Renal pelvis (tissue), 4 donors: ENCODE results near the gene ASIC2. TPM values are rescaled to one million over a fixed set of nuclear protein-coding genes. Genes with fewer than 3 reads are reported as not detected.
A peak's percentile ranks its signal among the peaks of the same experiment; 100 is the strongest.

Experiments used
- DNase-seq: peaks from one replicate; pipeline ENCODE4 v3.0.0-alpha.2; 2013
- polyA plus RNA-seq, 3 donors: library from polyadenylated mRNA; unstranded; fragments of 120-200 nt; gene quantifications; one replicate each; pipeline ENCODE4 v1.2.1, GENCODE V29; 2013; ENCODE audit not compliant: insufficient read length in 3 of 3

ASIC2 gene
- polyA plus RNA-seq, 3 donors, result 2.3 to 4.1 (median 3.2) TPM

- no peak for DNase-seq
Measured at GRCh38 chr17:33115366-33115765, 177.7 kb downstream of the ASIC2 start.

- peak; percentile 52 for DNase-seq
Measured at GRCh38 chr17:33113991-33114370, 179.1 kb downstream of the ASIC2 start.

GRCh38 chr17:33113276-33113990 lies 179.7 kb downstream of the ASIC2 start:
- no peak for DNase-seq

- no peak for DNase-seq
Measured at GRCh38 chr17:33112763-33113162, 180.3 kb downstream of the ASIC2 start.

- DNase-seq, result no peak
Measured at GRCh38 chr17:33109336-33110072, 183.6 kb downstream of the ASIC2 start.

GRCh38 chr17:33106525-33107165 lies 186.4 kb downstream of the ASIC2 start:
- no peak for DNase-seq

- DNase-seq, result no peak
Measured at GRCh38 chr17:33105911-33106310, 187.2 kb downstream of the ASIC2 start.

- no peak for DNase-seq
Measured at GRCh38 chr17:33099906-33100305, 193.2 kb downstream of the ASIC2 start.

- DNase-seq, result no peak
Measured at GRCh38 chr17:33099252-33099651, 193.8 kb downstream of the ASIC2 start.

GRCh38 chr17:33097411-33097810 lies 195.7 kb downstream of the ASIC2 start:
- no peak for DNase-seq

- no peak for DNase-seq
Measured at GRCh38 chr17:33096161-33096560, 196.9 kb downstream of the ASIC2 start.

GRCh38 chr17:33091271-33091670 lies 201.8 kb downstream of the ASIC2 start:
- DNase-seq, result no peak

- no peak for DNase-seq
Measured at GRCh38 chr17:33090806-33091205, 202.3 kb downstream of the ASIC2 start.

GRCh38 chr17:33086878-33087277 lies 206.2 kb downstream of the ASIC2 start:
- no peak for DNase-seq

- no peak for DNase-seq
Measured at GRCh38 chr17:33086041-33086440, 207.1 kb downstream of the ASIC2 start.

- no peak for DNase-seq
Measured at GRCh38 chr17:33085256-33085655, 207.8 kb downstream of the ASIC2 start.

GRCh38 chr17:33084755-33085154 lies 208.3 kb downstream of the ASIC2 start:
- DNase-seq, result no peak

- no peak for DNase-seq
Measured at GRCh38 chr17:33082529-33083173, 210.4 kb downstream of the ASIC2 start.

GRCh38 chr17:33080091-33080490 lies 213.0 kb downstream of the ASIC2 start:
- no peak for DNase-seq

- DNase-seq, result no peak
Measured at GRCh38 chr17:33079201-33079600, 213.9 kb downstream of the ASIC2 start.

- no peak for DNase-seq
Measured at GRCh38 chr17:33076979-33077378, 216.1 kb downstream of the ASIC2 start.

GRCh38 chr17:33073416-33073815 lies 219.7 kb downstream of the ASIC2 start:
- no peak for DNase-seq
